Esophagus (tissue), 2 donors: ENCODE data around the gene HOXB7. TPM values are rescaled to one million over a fixed set of nuclear protein-coding genes. Genes with fewer than 3 reads are reported as not detected.

Experiments used
- H3K27ac ChIP-seq, 2 donors: one replicate each; pipeline ENCODE4 v1.5.1; 2013; ENCODE audit warnings: low read depth in 2 of 2, mild to moderate bottlenecking in 2 of 2, inconsistent platforms in 1 of 2, low read length in 1 of 2, moderate library complexity in 1 of 2
- H3K27me3 ChIP-seq, 2 donors: one replicate each; pipeline ENCODE4 v1.6.1; 2013; ENCODE audit warnings: low read length in 2 of 2, control low read depth in 1 of 2, mild to moderate bottlenecking in 1 of 2; ENCODE audit not compliant: insufficient read depth in 2 of 2, control insufficient read depth in 1 of 2
- H3K36me3 ChIP-seq, 2 donors: one replicate each; pipeline ENCODE4 v1.6.1; 2013; ENCODE audit warnings: low read length in 1 of 2; ENCODE audit not compliant: control insufficient read depth in 2 of 2, insufficient read depth in 2 of 2
- H3K4me1 ChIP-seq, 2 donors: one replicate each; pipeline ENCODE4 v1.6.1; 2013; ENCODE audit warnings: low read length in 1 of 2; ENCODE audit not compliant: control insufficient read depth in 2 of 2, insufficient read depth in 2 of 2
- H3K4me3 ChIP-seq, 2 donors: one replicate each; pipeline ENCODE4 v1.5.1; 2013; ENCODE audit warnings: low read length in 2 of 2, mild to moderate bottlenecking in 2 of 2, low read depth in 1 of 2, moderate library complexity in 1 of 2
- H3K9me3 ChIP-seq, 2 donors: one replicate each; pipeline ENCODE4 v1.6.1; 2013; ENCODE audit warnings: mild to moderate bottlenecking in 2 of 2, low read depth in 1 of 2, low read length in 1 of 2, moderate library complexity in 1 of 2; ENCODE audit not compliant: control insufficient read depth in 2 of 2, insufficient read depth in 1 of 2
- WGBS, 2 donors: extraction: QIAGEN DNeasy Blood & Tissue Kit; methylation state at CpG; one replicate each; pipeline ENCODE4 v1.1.7; 2013; 5-methylcytosine and 5-hydroxymethylcytosine counted together
- polyA plus RNA-seq, 2 donors: library from polyadenylated mRNA; stranded (reverse); fragments of 200-250 nt; gene quantifications; one replicate each; pipeline ENCODE4 v1.2.3, GENCODE V29; 2013
- donor health status: healthy with polysubstance abuse.
- donor health status: Bipolar disorder and iron deficiency.

Gene HOXB7
- polyA plus RNA-seq, 2 donors: 0.27 to 0.39 TPM

- H3K36me3 ChIP-seq: no peaks in the 10 kb centered on the region
- 2 to 3% methylated on average over 16 of the region's 16 CpGs for WGBS, 2 donors
- H3K4me3 ChIP-seq: peak overlapping the region; percentile 36 to 42
- peak overlapping the region in 1 of 2 donors; percentile 15 for H3K27ac ChIP-seq
- peaks cover 0 to 21% of the 10 kb centered on the region in 2 donors for H3K27me3 ChIP-seq
- no peaks in the 10 kb centered on the region for H3K9me3 ChIP-seq
- H3K4me1 ChIP-seq: peaks cover 0 to 14% of the 10 kb centered on the region in 2 donors
These were observed 13.4 kb downstream of the HOXB7 start for GRCh38 chr17:48597528-48597777.

GRCh38 chr17:48596735-48597527 lies 13.9 kb downstream of the HOXB7 start:
- Histone ChIP-seq H3K4me1 (peaks cover 0 to 14% of the 10 kb centered on the region in 2 donors), H3K9me3 (no peaks in the 10 kb centered on the region), H3K36me3 (no peaks in the 10 kb centered on the region), H3K27ac (no peak overlapping the region), H3K4me3 (peak overlapping the region; percentile 36 to 42), H3K27me3 (peaks cover 0 to 24% of the 10 kb centered on the region in 2 donors)
- 16 to 24% methylated on average over 25 to 26 of the region's 26 CpGs for WGBS, 2 donors

- Histone ChIP-seq H3K27me3 (peaks cover 0 to 20% of the 10 kb centered on the region in 2 donors), H3K9me3 (no peaks in the 10 kb centered on the region), H3K27ac (no peak overlapping the region), H3K4me1 (peaks cover 0 to 14% of the 10 kb centered on the region in 2 donors), H3K36me3 (no peaks in the 10 kb centered on the region), H3K4me3 (no peak overlapping the region)
- 20 to 30% methylated on average over 53 to 54 of the region's 54 CpGs for WGBS, 2 donors
These were observed 14.7 kb downstream of the HOXB7 start for GRCh38 chr17:48596000-48596734.

GRCh38 chr17:48595278-48595999 lies 15.4 kb downstream of the HOXB7 start:
- Histone ChIP-seq H3K27me3 (peaks cover 0 to 20% of the 10 kb centered on the region in 2 donors), H3K4me3 (no peak overlapping the region), H3K9me3 (no peaks in the 10 kb centered on the region), H3K36me3 (no peaks in the 10 kb centered on the region), H3K27ac (no peak overlapping the region), H3K4me1 (peaks cover 0 to 14% of the 10 kb centered on the region in 2 donors)
- WGBS, 2 donors: 51 to 77% methylated on average over 25 of the region's 25 CpGs

DNA sequence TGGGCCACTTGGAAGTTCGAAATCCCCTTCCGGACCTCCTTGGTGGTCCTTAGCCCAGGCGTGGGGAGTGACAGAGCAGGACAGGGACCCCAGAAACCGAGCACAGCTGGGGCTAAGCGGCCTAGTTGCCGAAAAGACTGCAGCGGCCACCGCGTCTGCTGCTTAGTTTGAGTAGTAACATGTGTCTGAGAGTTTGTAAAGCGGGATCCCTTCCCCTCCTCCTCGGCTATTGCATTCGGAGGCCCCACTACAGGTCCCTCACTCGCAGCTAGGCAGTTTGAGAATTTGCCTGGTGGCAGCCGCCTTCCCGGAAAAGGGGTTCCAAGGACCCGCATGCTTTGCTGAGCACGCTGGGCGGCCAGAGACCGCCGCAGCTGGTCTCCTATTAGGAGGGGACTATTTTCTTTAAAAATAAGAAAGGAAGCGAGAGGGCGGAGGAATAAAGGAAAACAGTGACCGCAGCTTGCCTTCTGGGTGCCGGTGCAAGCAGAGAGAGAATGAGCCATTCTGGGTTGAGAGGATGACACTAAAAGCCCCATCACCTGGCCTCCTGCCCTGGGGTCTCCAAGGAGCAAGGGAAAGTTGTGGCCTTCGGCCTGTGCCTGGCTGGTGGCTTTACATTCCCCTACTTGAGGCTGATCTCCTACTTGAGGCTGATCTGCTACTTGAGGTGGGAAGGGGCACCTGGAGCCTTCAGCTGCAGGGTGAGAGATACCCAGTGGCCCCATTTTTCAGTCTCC lies 16.1 kb downstream of the HOXB7 start:
- peaks cover 0 to 18% of the 10 kb centered on the region in 2 donors for H3K27me3 ChIP-seq
- no peaks in the 10 kb centered on the region for H3K36me3 ChIP-seq
- peaks cover 0 to 14% of the 10 kb centered on the region in 2 donors for H3K4me1 ChIP-seq
- no peak overlapping the region for H3K27ac ChIP-seq
- H3K4me3 ChIP-seq: no peak overlapping the region
- H3K9me3 ChIP-seq: no peaks in the 10 kb centered on the region
- 54 to 75% methylated on average over 25 of the region's 25 CpGs for WGBS, 2 donors

GRCh38 chr17:48593840-48594537 lies 16.8 kb downstream of the HOXB7 start:
- Histone ChIP-seq H3K27me3 (peaks cover 0 to 18% of the 10 kb centered on the region in 2 donors), H3K4me3 (peak overlapping the region in 1 of 2 donors; percentile 1), H3K4me1 (peaks cover 0 to 14% of the 10 kb centered on the region in 2 donors), H3K9me3 (no peaks in the 10 kb centered on the region), H3K27ac (no peak overlapping the region), H3K36me3 (no peaks in the 10 kb centered on the region)
- WGBS, 2 donors: 14 to 17% methylated on average over 37 of the region's 37 CpGs

GRCh38 chr17:48593126-48593829 lies 17.5 kb downstream of the HOXB7 start, which contains the start of gene HOXB5:
TSS of gene HOXB5 (minus strand) at chr17:48593779. CDS start at chr17:48593682, 97 bp downstream.
- Histone ChIP-seq H3K27me3 (peaks cover 0 to 16% of the 10 kb centered on the region in 2 donors), H3K4me3 (peak within 1 kb of the TSS; percentile 1 to 51), H3K9me3 (no peaks in the 10 kb centered on the region), H3K27ac (peak within 1 kb of the TSS; percentile 0 to 5), H3K36me3 (no peaks in the 10 kb centered on the region), H3K4me1 (peaks cover 0 to 14% of the 10 kb centered on the region in 2 donors)
- 2 to 5% methylated on average over 50 of the region's 50 CpGs for WGBS, 2 donors

DNA sequence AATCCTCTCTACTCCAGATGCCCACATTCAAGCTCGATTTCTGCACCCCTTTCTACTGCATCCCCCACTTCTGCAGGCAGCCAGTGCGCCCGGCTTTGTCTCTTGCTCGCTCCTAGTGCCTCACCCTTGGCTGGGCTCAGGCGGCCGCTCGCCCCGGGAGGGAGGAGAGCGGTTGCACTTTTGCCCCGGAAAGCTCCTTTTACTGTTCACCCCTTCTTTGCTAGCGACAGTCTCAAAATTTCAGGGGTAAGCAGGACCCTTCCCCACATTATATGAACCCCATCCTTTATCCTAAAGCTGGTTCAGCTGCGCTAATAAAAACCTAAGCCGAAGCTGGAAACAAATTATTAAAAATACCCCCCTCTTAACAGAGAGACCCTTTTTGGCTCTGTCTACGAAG lies 18.2 kb downstream of the HOXB7 start:
- WGBS, 2 donors: 12 to 14% methylated on average over 14 of the region's 14 CpGs
- H3K4me1 ChIP-seq: peaks cover 0 to 10% of the 10 kb centered on the region in 2 donors
- H3K27ac ChIP-seq: peak overlapping the region in 1 of 2 donors; percentile 5
- no peaks in the 10 kb centered on the region for H3K9me3 ChIP-seq
- H3K36me3 ChIP-seq: no peaks in the 10 kb centered on the region
- peaks cover 0 to 10% of the 10 kb centered on the region in 2 donors for H3K27me3 ChIP-seq
- H3K4me3 ChIP-seq: peak overlapping the region in 1 of 2 donors; percentile 1
